ENCODE data around the gene C22orf39. TPM values are rescaled to one million over a fixed set of nuclear protein-coding genes. Genes with fewer than 3 reads are reported as not detected.

C22orf39 gene
- total and polyA plus RNA-seq, 2 donors (not counting 1 experiment from before 2014, with no cell fraction given), result 37.7 to 47.2 TPM

DNA sequence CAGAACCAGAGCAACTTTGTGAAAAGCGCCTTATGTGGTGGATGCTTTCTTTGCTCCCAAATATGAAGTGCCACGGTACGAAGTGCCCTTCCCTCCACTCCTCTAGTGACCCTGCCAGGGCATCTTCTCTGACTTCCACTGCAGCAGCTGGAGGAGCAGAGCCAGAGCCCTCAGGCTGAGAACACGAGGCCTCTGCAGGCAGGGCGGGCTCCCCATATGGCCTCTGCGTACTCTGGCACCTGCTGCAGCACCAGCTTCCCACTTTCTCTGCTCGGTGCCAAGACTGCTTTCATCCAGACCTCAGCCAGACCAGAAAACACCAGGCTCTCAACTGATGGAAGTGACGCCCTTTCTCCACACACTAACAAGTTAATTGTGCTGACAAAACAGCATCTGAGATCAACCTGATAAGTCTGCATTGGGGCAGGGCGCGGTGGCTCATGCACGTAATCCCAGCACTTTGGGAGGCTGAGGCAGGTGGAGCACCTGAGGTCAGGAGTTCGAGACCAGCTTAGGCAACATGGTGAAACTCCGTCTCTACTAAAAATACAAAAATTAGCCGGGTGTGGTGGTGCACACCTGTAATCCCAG is 18.7 kb upstream of the C22orf39 start:
- 94% methylated on average over 12 of the region's 14 CpGs for WGBS (ENCODE audit: insufficient coverage)
- ATAC-seq (ENCODE audit: low read depth), result no peak
- H3K27ac ChIP-seq (ENCODE audit: low read length in 2 of 2), result no peak overlapping the region
- no peak overlapping the region for H3K9ac ChIP-seq (ENCODE audit: low read length)
- POLR2A ChIA-PET, result no interaction called here
- Mint-ChIP-seq H3K4me1 (no peaks in the 10 kb centered on the region), H3K27me3 (no peaks in the 10 kb centered on the region), H3K4me3 (no peak overlapping the region), H3K9me3 (ENCODE audit: insufficient read depth) (no peaks in the 10 kb centered on the region), H3K27ac (no peak overlapping the region)
- no peaks in the 10 kb centered on the region for H3K9me3 ChIP-seq (ENCODE audit: control extremely low read depth in 1 of 3, control insufficient read depth in 2 of 3, insufficient read depth in 1 of 3, low read length in 2 of 3)
- CTCF ChIA-PET, result interaction anchor here (0.9 to 1.4 kb wide), 2 partner anchors 8 to 14 kb away, joined by 3 read pairs; partner anchors contain the start of gene CDC45
- no peak overlapping the region for H3K4me3 ChIP-seq (ENCODE audit: control extremely low read depth in 1 of 5, extremely low read depth in 1 of 5, insufficient read depth in 1 of 5, low read depth in 2 of 5, low read length in 4 of 5)
- no peaks in the 10 kb centered on the region for H4K20me1 ChIP-seq (ENCODE audit: control insufficient read depth, insufficient read depth, low read length, poor library complexity, severe bottlenecking)
- H3K79me2 ChIP-seq (ENCODE audit: control insufficient read depth, insufficient read depth, low read length), result peaks cover 15% of the 10 kb centered on the region
- H3K27me3 ChIP-seq (replicated peaks in 1 of 4; ENCODE audit: control extremely low read depth in 1 of 4, control insufficient read depth in 3 of 4, insufficient read depth in 4 of 4, low read length in 3 of 4), result no peaks in the 10 kb centered on the region
- no peak for DNase-seq
- TF ChIP-seq, protein P1, sequence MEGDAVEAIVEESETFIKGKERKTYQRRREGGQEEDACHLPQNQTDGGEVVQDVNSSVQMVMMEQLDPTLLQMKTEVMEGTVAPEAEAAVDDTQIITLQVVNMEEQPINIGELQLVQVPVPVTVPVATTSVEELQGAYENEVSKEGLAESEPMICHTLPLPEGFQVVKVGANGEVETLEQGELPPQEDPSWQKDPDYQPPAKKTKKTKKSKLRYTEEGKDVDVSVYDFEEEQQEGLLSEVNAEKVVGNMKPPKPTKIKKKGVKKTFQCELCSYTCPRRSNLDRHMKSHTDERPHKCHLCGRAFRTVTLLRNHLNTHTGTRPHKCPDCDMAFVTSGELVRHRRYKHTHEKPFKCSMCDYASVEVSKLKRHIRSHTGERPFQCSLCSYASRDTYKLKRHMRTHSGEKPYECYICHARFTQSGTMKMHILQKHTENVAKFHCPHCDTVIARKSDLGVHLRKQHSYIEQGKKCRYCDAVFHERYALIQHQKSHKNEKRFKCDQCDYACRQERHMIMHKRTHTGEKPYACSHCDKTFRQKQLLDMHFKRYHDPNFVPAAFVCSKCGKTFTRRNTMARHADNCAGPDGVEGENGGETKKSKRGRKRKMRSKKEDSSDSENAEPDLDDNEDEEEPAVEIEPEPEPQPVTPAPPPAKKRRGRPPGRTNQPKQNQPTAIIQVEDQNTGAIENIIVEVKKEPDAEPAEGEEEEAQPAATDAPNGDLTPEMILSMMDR (IDR thresholded peaks at IDR 0.05), result no peak
- no peak for TF ChIP-seq EZH2 (IDR thresholded peaks at IDR 0.05; ENCODE audit: borderline replicate concordance, insufficient read depth, low read depth, low read length, poor library complexity, severe bottlenecking)
- intact Hi-C loops (cut with micrococcal nuclease), result no loop called here
- no peak overlapping the region for H3K4me2 ChIP-seq (replicated peaks; ENCODE audit: low read depth, low read length, poor library complexity, severe bottlenecking)
- H3K36me3 ChIP-seq (replicated peaks in 1 of 2; ENCODE audit: control extremely low read depth in 1 of 2, control insufficient read depth in 1 of 2, extremely low read depth in 1 of 2, insufficient read depth in 2 of 2, low read length in 1 of 2), result peaks cover 3 to 71% of the 10 kb centered on the region in 2 experiments
- no peak overlapping the region for H2AFZ ChIP-seq (ENCODE audit: insufficient read depth, low read depth, low read length, poor library complexity, severe bottlenecking)
- H3K4me1 ChIP-seq (ENCODE audit: control insufficient read depth in 2 of 2, insufficient read depth in 2 of 2, low read length in 2 of 2), result no peaks in the 10 kb centered on the region

DNA sequence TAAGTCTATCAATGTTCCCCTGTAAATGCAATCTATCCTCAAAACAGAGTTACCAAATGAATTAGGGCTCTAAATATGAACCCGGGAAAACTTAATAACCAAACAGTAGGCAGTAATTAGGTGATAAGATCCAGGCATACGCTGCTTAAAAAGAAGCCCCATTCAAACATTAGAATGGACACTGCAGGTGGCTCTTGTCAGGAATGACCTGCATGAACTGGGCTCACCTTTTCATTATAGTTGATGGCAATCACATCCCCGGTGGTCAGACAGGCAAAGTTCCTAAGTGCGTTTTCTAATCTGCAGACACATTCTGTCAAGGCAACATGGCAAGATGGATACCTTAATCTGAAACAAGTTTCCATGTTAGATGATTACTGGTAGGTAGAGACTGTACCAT is 17.5 kb upstream of the C22orf39 start:
- H3K27ac ChIP-seq (ENCODE audit: low read length in 2 of 2), result no peak overlapping the region
- H2AFZ ChIP-seq (ENCODE audit: insufficient read depth, low read depth, low read length, poor library complexity, severe bottlenecking), result no peak overlapping the region
- Mint-ChIP-seq H3K9me3 (ENCODE audit: insufficient read depth) (no peaks in the 10 kb centered on the region), H3K4me3 (no peak overlapping the region), H3K4me1 (no peaks in the 10 kb centered on the region), H3K27ac (no peak overlapping the region), H3K27me3 (no peaks in the 10 kb centered on the region)
- WGBS (ENCODE audit: insufficient coverage), result 100% methylated on average over 1 of the region's 4 CpGs
- no peak overlapping the region for H3K9ac ChIP-seq (ENCODE audit: low read length)
- no peaks in the 10 kb centered on the region for H3K9me3 ChIP-seq (ENCODE audit: control extremely low read depth in 1 of 3, control insufficient read depth in 2 of 3, insufficient read depth in 1 of 3, low read length in 2 of 3)
- no peak overlapping the region for H3K4me3 ChIP-seq (ENCODE audit: control extremely low read depth in 1 of 5, extremely low read depth in 1 of 5, insufficient read depth in 1 of 5, low read depth in 2 of 5, low read length in 4 of 5)
- no peaks in the 10 kb centered on the region for H4K20me1 ChIP-seq (ENCODE audit: control insufficient read depth, insufficient read depth, low read length, poor library complexity, severe bottlenecking)
- intact Hi-C loops (cut with micrococcal nuclease), result no loop called here
- H3K79me2 ChIP-seq (ENCODE audit: control insufficient read depth, insufficient read depth, low read length), result peaks cover 4% of the 10 kb centered on the region
- TF ChIP-seq, protein P1 (IDR thresholded peaks at IDR 0.05), result no peak
- no peak for TF ChIP-seq EZH2 (IDR thresholded peaks at IDR 0.05; ENCODE audit: borderline replicate concordance, insufficient read depth, low read depth, low read length, poor library complexity, severe bottlenecking)
- ATAC-seq (ENCODE audit: low read depth), result no peak
- H3K4me2 ChIP-seq (replicated peaks; ENCODE audit: low read depth, low read length, poor library complexity, severe bottlenecking), result no peak overlapping the region
- POLR2A ChIA-PET, result no interaction called here
- CTCF ChIA-PET, result interaction anchor here (1.4 kb wide), 1 partner anchor 9 kb away, joined by 3 read pairs; no protein-coding TSS in a partner anchor
- no peaks in the 10 kb centered on the region for H3K4me1 ChIP-seq (ENCODE audit: control insufficient read depth in 2 of 2, insufficient read depth in 2 of 2, low read length in 2 of 2)
- no peaks in the 10 kb centered on the region for H3K27me3 ChIP-seq (replicated peaks in 1 of 4; ENCODE audit: control extremely low read depth in 1 of 4, control insufficient read depth in 3 of 4, insufficient read depth in 4 of 4, low read length in 3 of 4)
- DNase-seq, result no peak
- H3K36me3 ChIP-seq (replicated peaks in 1 of 2; ENCODE audit: control extremely low read depth in 1 of 2, control insufficient read depth in 1 of 2, extremely low read depth in 1 of 2, insufficient read depth in 2 of 2, low read length in 1 of 2), result peaks cover 3 to 64% of the 10 kb centered on the region in 2 experiments

All from B cell (primary cell).